Measurements from ENCODE around the gene AKAP12. TPM values are rescaled to one million over a fixed set of nuclear protein-coding genes. Genes with fewer than 3 reads are reported as not detected.

AKAP12 gene
- total RNA-seq, 3 donors from 2014 or later (not counting 1 experiment from before 2014, with no cell fraction given): 0.07 to 17.6 (median 0.75) TPM

DNA sequence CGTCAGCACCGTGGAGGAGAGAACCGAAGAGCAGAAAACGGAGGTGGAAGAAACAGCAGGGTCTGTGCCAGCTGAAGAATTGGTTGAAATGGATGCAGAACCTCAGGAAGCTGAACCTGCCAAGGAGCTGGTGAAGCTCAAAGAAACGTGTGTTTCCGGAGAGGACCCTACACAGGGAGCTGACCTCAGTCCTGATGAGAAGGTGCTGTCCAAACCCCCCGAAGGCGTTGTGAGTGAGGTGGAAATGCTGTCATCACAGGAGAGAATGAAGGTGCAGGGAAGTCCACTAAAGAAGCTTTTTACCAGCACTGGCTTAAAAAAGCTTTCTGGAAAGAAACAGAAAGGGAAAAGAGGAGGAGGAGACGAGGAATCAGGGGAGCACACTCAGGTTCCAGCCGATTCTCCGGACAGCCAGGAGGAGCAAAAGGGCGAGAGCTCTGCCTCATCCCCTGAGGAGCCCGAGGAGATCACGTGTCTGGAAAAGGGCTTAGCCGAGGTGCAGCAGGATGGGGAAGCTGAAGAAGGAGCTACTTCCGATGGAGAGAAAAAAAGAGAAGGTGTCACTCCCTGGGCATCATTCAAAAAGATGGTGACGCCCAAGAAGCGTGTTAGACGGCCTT is 110.0 kb downstream of the AKAP12 start:
- TF ChIP-seq, protein P1, sequence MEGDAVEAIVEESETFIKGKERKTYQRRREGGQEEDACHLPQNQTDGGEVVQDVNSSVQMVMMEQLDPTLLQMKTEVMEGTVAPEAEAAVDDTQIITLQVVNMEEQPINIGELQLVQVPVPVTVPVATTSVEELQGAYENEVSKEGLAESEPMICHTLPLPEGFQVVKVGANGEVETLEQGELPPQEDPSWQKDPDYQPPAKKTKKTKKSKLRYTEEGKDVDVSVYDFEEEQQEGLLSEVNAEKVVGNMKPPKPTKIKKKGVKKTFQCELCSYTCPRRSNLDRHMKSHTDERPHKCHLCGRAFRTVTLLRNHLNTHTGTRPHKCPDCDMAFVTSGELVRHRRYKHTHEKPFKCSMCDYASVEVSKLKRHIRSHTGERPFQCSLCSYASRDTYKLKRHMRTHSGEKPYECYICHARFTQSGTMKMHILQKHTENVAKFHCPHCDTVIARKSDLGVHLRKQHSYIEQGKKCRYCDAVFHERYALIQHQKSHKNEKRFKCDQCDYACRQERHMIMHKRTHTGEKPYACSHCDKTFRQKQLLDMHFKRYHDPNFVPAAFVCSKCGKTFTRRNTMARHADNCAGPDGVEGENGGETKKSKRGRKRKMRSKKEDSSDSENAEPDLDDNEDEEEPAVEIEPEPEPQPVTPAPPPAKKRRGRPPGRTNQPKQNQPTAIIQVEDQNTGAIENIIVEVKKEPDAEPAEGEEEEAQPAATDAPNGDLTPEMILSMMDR (IDR thresholded peaks at IDR 0.05): no peak
- Histone ChIP-seq H3K4me1 (ENCODE audit: control insufficient read depth, insufficient read depth, low read length) (no peaks in the 10 kb centered on the region), H3K27ac (ENCODE audit: low read length) (no peak overlapping the region), H3K27me3 (ENCODE audit: control insufficient read depth, insufficient read depth, low read length) (no peaks in the 10 kb centered on the region), H3K9me3 (ENCODE audit: control insufficient read depth, insufficient read depth, low read length) (no peaks in the 10 kb centered on the region), H3K4me3 (ENCODE audit: low read length) (no peak overlapping the region), H3K36me3 (ENCODE audit: control insufficient read depth, insufficient read depth, low read length) (no peaks in the 10 kb centered on the region)
- Mint-ChIP-seq H3K9me3 (no peaks in the 10 kb centered on the region), H3K4me1 (no peaks in the 10 kb centered on the region), H3K4me3 (no peak overlapping the region), H3K36me3 (no peaks in the 10 kb centered on the region), H3K27ac (no peak overlapping the region), H3K27me3 (ENCODE audit: low read depth in 2 of 2) (no peaks in the 10 kb centered on the region)
- DNase-seq (no peak), ATAC-seq (no peak)
- intact Hi-C loops (cut with micrococcal nuclease): no loop called here
- WGBS (ENCODE audit: insufficient coverage): 91% methylated on average over 19 of the region's 19 CpGs

DNA sequence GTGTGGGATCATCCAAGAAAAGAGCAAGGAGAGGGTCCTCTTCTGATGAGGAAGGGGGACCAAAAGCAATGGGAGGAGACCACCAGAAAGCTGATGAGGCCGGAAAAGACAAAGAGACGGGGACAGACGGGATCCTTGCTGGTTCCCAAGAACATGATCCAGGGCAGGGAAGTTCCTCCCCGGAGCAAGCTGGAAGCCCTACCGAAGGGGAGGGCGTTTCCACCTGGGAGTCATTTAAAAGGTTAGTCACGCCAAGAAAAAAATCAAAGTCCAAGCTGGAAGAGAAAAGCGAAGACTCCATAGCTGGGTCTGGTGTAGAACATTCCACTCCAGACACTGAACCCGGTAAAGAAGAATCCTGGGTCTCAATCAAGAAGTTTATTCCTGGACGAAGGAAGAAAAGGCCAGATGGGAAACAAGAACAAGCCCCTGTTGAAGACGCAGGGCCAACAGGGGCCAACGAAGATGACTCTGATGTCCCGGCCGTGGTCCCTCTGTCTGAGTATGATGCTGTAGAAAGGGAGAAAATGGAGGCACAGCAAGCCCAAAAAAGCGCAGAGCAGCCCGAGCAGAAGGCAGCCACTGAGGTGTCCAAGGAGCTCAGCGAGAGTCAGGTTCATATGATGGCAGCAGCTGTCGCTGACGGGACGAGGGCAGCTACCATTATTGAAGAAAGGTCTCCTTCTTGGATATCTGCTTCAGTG is 110.8 kb downstream of the AKAP12 start:
- no peak overlapping the region for H3K27ac ChIP-seq (ENCODE audit: low read length)
- no peaks in the 10 kb centered on the region for H3K27me3 ChIP-seq (ENCODE audit: control insufficient read depth, insufficient read depth, low read length)
- Mint-ChIP-seq H3K4me3 (no peak overlapping the region), H3K4me1 (no peaks in the 10 kb centered on the region), H3K27me3 (ENCODE audit: low read depth in 2 of 2) (no peaks in the 10 kb centered on the region), H3K27ac (no peak overlapping the region), H3K36me3 (no peaks in the 10 kb centered on the region), H3K9me3 (no peaks in the 10 kb centered on the region)
- ATAC-seq (no peak), DNase-seq (no peak)
- H3K4me1 ChIP-seq (ENCODE audit: control insufficient read depth, insufficient read depth, low read length): no peaks in the 10 kb centered on the region
- WGBS (ENCODE audit: insufficient coverage): 96% methylated on average over 20 of the region's 20 CpGs
- no peaks in the 10 kb centered on the region for H3K9me3 ChIP-seq (ENCODE audit: control insufficient read depth, insufficient read depth, low read length)
- H3K4me3 ChIP-seq (ENCODE audit: low read length): no peak overlapping the region
- intact Hi-C loops (cut with micrococcal nuclease): no loop called here
- TF ChIP-seq, protein P1 (IDR thresholded peaks at IDR 0.05): no peak
- no peaks in the 10 kb centered on the region for H3K36me3 ChIP-seq (ENCODE audit: control insufficient read depth, insufficient read depth, low read length)

DNA sequence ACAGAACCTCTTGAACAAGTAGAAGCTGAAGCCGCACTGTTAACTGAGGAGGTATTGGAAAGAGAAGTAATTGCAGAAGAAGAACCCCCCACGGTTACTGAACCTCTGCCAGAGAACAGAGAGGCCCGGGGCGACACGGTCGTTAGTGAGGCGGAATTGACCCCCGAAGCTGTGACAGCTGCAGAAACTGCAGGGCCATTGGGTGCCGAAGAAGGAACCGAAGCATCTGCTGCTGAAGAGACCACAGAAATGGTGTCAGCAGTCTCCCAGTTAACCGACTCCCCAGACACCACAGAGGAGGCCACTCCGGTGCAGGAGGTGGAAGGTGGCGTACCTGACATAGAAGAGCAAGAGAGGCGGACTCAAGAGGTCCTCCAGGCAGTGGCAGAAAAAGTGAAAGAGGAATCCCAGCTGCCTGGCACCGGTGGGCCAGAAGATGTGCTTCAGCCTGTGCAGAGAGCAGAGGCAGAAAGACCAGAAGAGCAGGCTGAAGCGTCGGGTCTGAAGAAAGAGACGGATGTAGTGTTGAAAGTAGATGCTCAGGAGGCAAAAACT is 111.5 kb downstream of the AKAP12 start:
- Histone ChIP-seq H3K27me3 (ENCODE audit: control insufficient read depth, insufficient read depth, low read length) (no peaks in the 10 kb centered on the region), H3K4me1 (ENCODE audit: control insufficient read depth, insufficient read depth, low read length) (no peaks in the 10 kb centered on the region), H3K27ac (ENCODE audit: low read length) (no peak overlapping the region), H3K9me3 (ENCODE audit: control insufficient read depth, insufficient read depth, low read length) (no peaks in the 10 kb centered on the region), H3K36me3 (ENCODE audit: control insufficient read depth, insufficient read depth, low read length) (no peaks in the 10 kb centered on the region), H3K4me3 (ENCODE audit: low read length) (no peak overlapping the region)
- Mint-ChIP-seq H3K9me3 (no peaks in the 10 kb centered on the region), H3K27me3 (ENCODE audit: low read depth in 2 of 2) (no peaks in the 10 kb centered on the region), H3K27ac (no peak overlapping the region), H3K4me3 (no peak overlapping the region), H3K36me3 (no peaks in the 10 kb centered on the region), H3K4me1 (no peaks in the 10 kb centered on the region)
- DNase-seq: no peak
- intact Hi-C loops (cut with micrococcal nuclease): no loop called here
- 96% methylated on average over 18 of the region's 18 CpGs for WGBS (ENCODE audit: insufficient coverage)
- ATAC-seq: no peak
- TF ChIP-seq, protein P1 (IDR thresholded peaks at IDR 0.05): no peak

Data from natural killer cell (primary cell).